Chondrocyte (in vitro differentiated cells): ENCODE results near the gene DEGS2. TPM values are rescaled to one million over a fixed set of nuclear protein-coding genes. Genes with fewer than 3 reads are reported as not detected.
"Not testable (repeated sequence)": the region's sequence is repeated elsewhere in the genome, so short reads cannot be mapped to it uniquely, and the experiment has no call there.

Experiments used
- DNase-seq: peaks from one replicate; pipeline ENCODE4 v3.0.0; 2021; ENCODE audit warnings: mixed read lengths, low spot score
- H3K27ac Mint-ChIP-seq: one replicate; pipeline ENCODE4 v1.8.0; 2021; ENCODE audit warnings: mild to moderate bottlenecking, moderate library complexity, mixed read lengths; ENCODE audit not compliant: unreplicated experiment
- H3K27me3 Mint-ChIP-seq: 2 replicates; pipeline ENCODE4 v1.8.0; 2021; ENCODE audit warnings: low read depth, mixed read lengths
- H3K36me3 Mint-ChIP-seq: 2 replicates; pipeline ENCODE4 v1.8.0; 2021; ENCODE audit warnings: low read depth, mixed read lengths
- H3K4me1 Mint-ChIP-seq: 2 replicates; pipeline ENCODE4 v1.8.0; 2021; ENCODE audit warnings: low read depth, mild to moderate bottlenecking, mixed read lengths
- H3K4me3 Mint-ChIP-seq: one replicate; pipeline ENCODE4 v1.8.0; 2021; ENCODE audit warnings: mild to moderate bottlenecking, moderate library complexity, mixed read lengths; ENCODE audit not compliant: unreplicated experiment
- H3K9me3 Mint-ChIP-seq: 2 replicates; pipeline ENCODE4 v1.8.0; 2021; ENCODE audit warnings: low read depth, mixed read lengths
- total RNA-seq: library from RNA; stranded (reverse); gene quantifications from 3 replicates; pipeline ENCODE4 v1.2.1, GENCODE V29; 2021
- TF ChIP-seq, protein P1 (sequence below): fragments of 200-600 bp; sonication (generic); IDR thresholded peaks from 2 replicates; pipeline ENCODE4 v1.5.0; 2021; ENCODE audit warnings: antibody characterized with exemption, mild to moderate bottlenecking, moderate library complexity

The DEGS2 gene
- total RNA-seq, 1 donor from 2014 or later, result 0.17 TPM

GRCh38 chr14:100160534-100160916 is 1.1 kb upstream of the DEGS2 start:
- no peaks in the 10 kb centered on the region for H3K36me3 Mint-ChIP-seq
- peaks cover 12% of the 10 kb centered on the region for H3K27me3 Mint-ChIP-seq
- no peak for DNase-seq
- TF ChIP-seq, protein P1, sequence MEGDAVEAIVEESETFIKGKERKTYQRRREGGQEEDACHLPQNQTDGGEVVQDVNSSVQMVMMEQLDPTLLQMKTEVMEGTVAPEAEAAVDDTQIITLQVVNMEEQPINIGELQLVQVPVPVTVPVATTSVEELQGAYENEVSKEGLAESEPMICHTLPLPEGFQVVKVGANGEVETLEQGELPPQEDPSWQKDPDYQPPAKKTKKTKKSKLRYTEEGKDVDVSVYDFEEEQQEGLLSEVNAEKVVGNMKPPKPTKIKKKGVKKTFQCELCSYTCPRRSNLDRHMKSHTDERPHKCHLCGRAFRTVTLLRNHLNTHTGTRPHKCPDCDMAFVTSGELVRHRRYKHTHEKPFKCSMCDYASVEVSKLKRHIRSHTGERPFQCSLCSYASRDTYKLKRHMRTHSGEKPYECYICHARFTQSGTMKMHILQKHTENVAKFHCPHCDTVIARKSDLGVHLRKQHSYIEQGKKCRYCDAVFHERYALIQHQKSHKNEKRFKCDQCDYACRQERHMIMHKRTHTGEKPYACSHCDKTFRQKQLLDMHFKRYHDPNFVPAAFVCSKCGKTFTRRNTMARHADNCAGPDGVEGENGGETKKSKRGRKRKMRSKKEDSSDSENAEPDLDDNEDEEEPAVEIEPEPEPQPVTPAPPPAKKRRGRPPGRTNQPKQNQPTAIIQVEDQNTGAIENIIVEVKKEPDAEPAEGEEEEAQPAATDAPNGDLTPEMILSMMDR, result no peak
- no peak overlapping the region for H3K4me3 Mint-ChIP-seq
- H3K27ac Mint-ChIP-seq, result no peak overlapping the region
- H3K4me1 Mint-ChIP-seq, result peaks cover 3% of the 10 kb centered on the region
- H3K9me3 Mint-ChIP-seq, result no peaks in the 10 kb centered on the region

DNA sequence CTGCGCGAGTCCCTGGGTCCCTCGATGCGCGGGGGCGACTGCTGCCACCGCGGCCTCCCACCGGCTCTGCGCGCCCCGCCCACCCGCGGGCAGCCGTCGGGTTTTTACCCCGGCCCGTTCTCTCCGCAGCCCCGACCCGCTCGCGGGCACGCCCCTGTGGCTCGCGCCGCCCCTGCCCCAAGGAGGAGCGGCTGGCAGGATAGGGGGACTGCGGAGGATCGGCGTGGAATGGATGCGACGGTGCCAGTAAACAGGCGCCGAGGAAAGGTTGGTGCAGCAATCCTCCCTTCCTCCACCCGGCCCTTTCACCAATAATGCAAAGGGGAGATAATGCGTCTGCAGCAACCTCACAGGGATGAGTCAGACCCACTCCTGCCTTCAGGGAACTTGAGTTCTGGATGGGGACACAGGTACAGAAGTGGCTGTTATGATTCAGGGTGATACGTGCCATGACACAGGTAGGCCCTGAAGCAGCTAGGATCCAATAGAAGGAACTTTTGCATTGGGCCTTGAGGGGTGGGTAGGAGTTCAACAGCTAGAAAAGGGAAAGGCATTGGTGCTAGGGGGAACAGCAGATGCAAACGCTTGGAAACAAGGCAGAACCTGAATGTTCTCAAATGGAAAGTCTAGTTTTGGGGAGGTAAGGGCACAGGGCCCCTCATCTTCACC is 554 bp upstream of the DEGS2 start:
- no peak overlapping the region for H3K27ac Mint-ChIP-seq
- peaks cover 3% of the 10 kb centered on the region for H3K4me1 Mint-ChIP-seq
- peaks cover 12% of the 10 kb centered on the region for H3K27me3 Mint-ChIP-seq
- DNase-seq, result no peak
- TF ChIP-seq, protein P1, result no peak
- H3K36me3 Mint-ChIP-seq, result peaks cover 3% of the 10 kb centered on the region
- peak overlapping the region; percentile 4 for H3K4me3 Mint-ChIP-seq
- H3K9me3 Mint-ChIP-seq, result peaks cover 3% of the 10 kb centered on the region

DNA sequence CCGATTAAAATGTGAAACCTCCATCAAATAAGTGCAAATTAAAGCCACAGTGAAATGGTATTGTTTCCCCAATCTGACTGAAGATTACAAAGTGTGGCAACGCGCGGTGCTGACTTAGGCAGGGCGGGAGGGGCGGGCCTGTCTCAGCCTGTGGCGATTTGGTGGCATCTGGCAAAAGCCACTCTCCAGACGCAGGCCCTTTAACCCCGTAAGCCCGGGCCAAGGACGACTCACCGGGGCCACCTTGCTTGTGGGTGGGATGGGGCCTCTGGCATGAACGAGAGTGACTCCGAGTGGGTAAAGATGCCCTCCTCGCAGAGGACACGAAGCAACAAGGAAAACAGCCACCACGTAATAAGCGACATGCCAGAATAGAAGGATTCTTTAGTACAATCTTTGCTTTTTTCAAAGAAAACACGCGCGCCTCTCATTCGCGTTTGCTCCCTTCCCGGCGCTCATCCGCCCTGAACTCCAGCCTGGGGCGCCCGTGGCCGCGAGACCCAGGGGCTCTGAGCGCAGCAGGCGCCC is 815 bp downstream of the DEGS2 start:
- TF ChIP-seq, protein P1, result no peak
- DNase-seq, result no peak
- Mint-ChIP-seq H3K36me3 (peaks cover 5% of the 10 kb centered on the region), H3K27me3 (peaks cover 12% of the 10 kb centered on the region), H3K4me3 (peak overlapping the region; percentile 41), H3K4me1 (peaks cover 3% of the 10 kb centered on the region), H3K27ac (no peak overlapping the region), H3K9me3 (peaks cover 5% of the 10 kb centered on the region)

GRCh38 chr14:100157548-100158232 is 1.8 kb downstream of the DEGS2 start:
- not testable (repeated sequence) for H3K4me1 Mint-ChIP-seq, H3K4me3 Mint-ChIP-seq, H3K9me3 Mint-ChIP-seq, H3K27ac Mint-ChIP-seq, DNase-seq, H3K36me3 Mint-ChIP-seq
- H3K27me3 Mint-ChIP-seq, result peaks cover 12% of the 10 kb centered on the region

DNA sequence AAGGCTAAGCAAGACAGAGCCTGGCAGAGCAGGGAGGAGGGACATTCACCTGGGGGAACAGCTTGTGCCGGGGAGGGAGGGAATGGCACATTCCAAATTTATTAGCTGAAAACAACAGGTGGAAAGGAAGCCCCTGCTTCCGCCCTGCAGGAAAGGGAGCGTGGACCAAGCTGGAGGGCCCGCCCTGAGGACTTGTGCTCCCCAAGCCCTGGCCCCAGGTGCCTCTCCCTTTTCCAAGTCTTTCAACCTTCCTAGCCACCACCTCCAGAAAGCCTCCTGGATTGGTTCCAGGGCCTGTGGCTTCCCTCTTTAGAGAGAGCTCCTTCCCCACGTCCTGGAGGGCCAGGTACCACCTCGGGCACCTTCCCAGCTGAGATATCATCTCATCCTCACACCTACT is 2.7 kb downstream of the DEGS2 start:
- Mint-ChIP-seq H3K9me3 (peaks cover 7% of the 10 kb centered on the region), H3K4me1 (peaks cover 3% of the 10 kb centered on the region), H3K36me3 (peaks cover 5% of the 10 kb centered on the region), H3K4me3 (no peak overlapping the region), H3K27ac (no peak overlapping the region), H3K27me3 (peaks cover 12% of the 10 kb centered on the region)
- no peak for DNase-seq
- TF ChIP-seq, protein P1, result no peak
